Stimulated activated CD8-positive, alpha-beta memory T cell treated with anti-CD3 and anti-CD28 coated beads, Interleukin-12 subunit alpha, Interleukin-12 subunit beta, amount 100 ng/mL, for 1 hour (primary cell): Measurements from ENCODE around the gene CAV2.

Experiments
- DNase-seq: peaks from one replicate; pipeline ENCODE4 v3.0.0-alpha.2; 2020; ENCODE audit warnings: low read depth

Gene CAV2

DNA sequence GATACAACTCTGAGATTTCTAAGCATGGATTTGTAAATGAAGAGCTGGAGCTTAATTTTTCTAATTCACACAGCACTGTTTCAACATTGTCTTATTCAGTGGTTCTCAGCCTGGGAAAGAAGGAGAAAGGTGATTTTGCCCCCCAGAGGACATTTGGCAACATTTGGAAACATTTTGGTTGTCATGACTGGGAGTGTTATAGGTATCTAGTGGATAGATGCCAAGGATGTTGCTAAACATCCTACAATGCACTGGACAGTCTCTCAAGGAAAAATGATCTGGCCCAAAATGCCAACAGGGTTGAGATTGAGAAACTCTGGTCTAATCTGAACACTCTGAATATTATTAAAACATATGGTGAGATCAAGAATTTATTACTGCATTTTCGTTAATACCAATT, 3.8 kb upstream of the CAV2 start:
- DNase-seq: no peak

DNA sequence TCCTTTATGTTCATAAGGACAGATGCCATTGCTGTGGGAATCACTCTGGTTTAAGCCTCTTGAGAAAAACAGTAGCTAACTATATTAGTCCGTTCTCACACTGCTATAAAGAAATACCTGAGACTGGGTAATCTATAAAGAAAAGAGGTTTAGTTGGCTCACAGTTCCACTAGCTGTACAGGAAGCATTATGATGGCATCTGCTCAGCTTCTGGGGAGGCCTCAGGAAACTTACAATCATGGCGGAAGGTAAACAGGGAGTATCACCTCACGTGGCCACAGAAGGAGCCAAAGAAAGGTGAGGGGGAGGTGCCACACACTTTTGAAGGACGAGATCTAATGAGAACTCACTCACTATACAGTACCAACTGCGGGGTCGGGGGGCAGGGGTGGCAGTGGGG, 2.9 kb upstream of the CAV2 start:
- no peak for DNase-seq

DNA sequence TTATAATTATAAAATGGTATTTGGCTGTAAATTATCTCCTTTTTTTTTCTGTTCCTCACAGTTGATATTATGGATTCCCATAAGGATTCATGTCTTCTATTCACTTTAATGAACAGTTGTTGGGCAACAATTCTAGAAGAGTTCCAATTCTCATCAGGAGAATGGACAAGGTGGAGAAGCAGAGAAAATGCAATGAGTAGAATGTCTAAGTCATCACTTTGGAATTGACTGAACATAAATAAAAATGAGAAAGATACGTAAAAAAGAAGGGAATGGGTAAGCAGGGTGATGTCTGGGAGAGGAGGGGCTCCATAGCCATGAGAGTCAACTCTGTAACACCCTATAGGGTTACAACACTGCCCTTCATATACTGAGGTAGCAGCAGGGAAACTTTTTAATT, 1.8 kb upstream of the CAV2 start:
- DNase-seq: no peak

DNA sequence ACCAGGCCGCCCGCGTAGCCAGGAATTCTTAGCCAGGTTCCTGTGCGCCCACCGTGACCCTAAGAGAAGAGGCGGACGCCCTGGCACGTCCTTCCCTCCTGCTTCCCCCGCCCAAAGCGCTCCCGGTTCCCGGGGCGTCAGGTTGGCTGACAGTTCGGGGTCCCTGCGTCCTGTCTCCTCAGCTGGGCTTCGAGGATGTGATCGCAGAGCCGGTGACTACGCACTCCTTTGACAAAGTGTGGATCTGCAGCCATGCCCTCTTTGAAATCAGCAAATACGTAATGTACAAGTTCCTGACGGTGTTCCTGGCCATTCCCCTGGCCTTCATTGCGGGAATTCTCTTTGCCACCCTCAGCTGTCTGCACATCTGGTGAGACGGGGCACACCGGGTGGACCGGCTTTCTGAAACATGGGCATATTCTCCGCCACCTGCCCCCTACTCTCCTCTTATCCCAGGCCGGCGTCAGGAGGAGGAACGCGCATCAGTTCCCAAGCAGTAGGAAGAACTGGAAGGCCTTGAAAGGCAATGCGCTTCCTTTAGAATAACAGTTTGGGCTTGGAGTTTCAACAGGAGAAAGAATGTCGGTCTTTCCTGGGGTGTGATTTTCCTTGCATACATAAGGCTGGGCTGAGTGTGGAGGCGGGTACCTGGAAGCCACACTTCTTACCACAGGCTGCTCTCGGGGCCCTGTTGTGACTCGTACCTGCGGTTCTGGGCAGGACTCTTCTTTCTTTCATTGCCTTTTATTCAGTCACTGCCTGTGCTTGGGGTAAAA, 728 bp downstream of the CAV2 start:
- no peak for DNase-seq

DNA sequence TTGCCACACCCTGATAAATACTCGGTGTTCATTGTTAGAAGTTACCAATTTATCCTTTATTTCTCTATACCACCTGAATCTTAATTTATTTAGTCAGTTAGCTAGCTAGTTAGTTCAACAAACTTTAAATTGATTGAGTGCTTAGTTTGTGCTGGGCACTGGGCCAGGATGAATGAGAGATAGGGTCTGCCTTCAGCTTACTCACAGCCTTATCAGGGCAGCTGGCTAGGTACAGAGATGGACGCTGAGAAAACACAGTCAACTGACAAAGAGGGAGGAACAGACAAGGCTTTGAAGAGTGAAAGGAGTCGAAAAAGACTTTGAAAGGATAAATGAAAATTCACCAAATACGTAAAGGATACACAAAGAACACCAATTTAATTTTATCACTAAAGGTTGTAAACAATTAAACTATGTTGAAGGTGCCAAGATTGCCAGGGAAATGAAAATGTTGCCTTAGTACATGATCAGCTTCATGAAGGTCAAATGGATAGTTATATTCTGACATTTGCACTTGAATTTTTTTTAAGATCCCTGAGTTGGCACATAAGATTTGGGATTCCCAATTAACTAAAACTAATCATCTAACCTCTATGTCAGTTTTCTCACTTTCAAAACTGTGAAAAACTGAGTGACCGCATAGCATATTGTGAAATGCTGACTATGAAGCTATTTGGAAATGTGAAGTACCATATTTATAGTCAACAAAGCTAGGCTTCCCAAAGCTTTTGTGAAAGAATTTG, 2.1 kb downstream of the CAV2 start:
- DNase-seq: no peak

DNA sequence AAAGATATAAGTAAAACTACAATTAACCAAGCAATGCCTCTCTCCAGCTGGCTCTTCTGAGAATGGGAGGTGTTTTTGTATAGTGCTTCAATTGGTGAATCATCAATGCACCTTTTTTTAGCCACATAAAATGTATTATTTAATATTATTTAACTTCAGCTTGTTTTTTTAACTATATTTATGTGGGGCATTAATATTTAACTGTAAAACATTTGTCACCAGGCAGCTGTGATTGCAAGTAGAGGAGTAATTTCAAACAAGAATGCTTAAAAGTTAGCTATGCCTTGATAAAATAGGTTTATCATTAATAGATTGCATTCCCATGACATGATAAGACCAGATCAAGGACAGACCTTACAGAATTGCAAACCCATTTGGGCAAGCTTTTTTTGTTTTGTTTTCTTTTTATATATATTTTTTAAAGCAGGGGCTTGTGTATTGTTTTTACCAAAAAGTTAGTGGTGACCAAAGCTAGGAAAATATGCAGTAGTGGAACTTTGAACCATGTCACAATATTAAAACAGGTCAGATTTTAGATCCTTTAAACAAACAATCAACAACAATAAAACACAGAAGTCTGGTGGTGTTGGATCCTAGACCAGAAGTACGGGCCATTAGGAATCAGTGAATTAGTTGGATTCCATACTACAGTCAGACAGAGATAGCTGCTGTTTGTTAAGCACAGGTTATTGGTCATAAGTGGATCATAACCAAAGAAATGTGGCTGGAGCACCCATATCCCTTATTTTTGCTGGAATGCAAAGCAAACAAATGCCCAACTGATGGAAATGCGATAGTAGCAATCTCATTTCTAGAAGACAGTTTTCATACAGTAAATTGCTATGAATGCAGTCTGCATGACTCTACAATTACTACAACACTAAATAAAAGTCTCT, 2.9 kb downstream of the CAV2 start:
- no peak for DNase-seq

DNA sequence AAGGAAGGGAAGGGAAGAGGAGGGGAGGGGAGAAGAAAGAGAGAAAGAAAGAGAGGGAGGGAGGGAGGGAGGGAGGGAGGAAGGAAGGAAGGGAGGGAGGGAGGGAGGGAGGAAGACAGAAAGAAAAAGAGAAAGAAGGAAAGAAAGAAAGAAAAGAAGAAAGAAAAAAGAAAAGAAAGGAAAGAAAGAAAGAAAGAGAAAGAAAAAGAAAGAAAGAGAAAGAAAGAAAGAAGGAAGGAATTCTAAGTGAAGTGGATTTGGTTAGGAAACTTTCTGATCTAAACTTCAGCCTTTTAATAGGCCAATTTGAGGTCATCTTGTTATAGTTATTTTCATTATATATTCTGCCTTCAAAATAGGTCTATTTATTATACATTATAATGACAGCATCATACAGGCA, 4.3 kb downstream of the CAV2 start:
- DNase-seq: no peak

DNA sequence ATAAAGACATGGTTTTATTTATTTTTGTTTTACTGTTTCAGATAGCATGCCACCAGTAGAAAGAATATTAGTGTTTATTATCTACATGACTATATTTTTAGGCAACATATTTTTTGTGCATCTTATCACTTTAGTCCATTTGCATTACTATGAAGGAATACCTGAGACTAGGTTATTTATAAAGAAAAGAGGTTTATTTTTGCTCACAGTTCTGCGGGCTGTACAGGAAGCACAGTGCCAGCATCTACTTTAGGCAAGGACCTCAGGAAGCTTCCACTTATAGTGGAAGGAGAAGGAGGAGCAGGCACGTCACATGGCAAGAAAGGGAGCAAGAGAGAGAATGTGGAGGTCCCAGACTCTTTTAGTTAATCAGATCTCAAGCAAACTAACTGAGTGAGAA, 5.7 kb downstream of the CAV2 start:
- DNase-seq: no peak

DNA sequence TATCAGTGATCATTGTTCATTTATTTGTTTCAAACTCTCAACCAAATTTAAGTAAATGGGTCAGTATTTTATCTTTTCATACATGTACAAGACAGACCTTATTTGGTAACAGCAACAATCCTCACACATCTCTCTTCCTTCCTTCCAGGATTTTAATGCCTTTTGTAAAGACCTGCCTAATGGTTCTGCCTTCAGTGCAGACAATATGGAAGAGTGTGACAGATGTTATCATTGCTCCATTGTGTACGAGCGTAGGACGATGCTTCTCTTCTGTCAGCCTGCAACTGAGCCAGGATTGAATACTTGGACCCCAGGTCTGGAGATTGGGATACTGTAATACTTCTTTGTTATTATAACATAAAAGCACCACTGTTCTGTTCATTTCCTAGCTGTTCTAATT, 6.3 kb downstream of the CAV2 start:
- no peak for DNase-seq

DNA sequence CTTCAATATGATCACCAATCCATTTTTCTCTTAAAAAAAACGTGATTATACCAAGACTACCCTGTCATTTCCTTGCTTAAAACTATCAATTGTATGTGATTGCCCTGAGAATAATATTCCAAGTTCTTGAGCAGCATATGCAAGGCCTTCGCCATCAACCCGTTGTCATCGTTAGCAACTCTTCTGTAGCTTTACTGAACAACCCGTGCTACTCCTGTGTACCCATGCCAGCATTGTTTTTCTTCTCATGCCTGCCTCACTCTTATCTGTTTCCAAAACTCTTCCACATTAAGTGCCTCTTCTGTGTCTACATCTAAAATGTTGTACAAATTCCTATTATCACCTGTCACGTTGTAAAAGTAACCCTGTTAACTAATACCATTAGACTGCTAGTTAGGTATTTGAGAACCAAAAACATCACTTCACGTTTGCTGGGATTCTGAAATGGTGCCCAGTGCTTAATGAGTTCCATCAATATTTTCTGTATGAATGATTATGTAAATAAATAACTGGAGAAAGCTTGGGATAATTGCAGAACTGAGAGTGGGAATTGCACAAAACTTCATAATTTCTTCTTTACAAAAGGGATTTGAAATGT, 10.5 kb downstream of the CAV2 start:
- DNase-seq: no peak

DNA sequence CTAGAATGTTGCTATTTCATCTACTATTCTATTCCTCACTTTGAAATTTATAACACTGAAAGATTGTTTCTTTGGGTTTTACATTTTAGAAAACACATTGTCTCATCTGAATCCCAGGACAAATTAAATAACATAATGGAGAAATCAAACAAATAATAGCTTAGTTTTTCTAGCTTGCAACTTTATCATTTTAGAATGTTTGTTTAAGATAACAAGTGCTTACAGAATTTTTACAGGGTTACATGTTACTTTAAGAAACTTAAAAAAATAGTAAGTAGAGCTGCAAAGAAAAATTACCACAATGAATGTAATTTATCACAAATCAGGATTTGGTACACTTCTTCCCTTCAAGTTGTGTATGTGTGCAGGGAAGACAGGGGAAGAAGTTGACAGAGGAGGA, 11.3 kb downstream of the CAV2 start:
- no peak for DNase-seq

DNA sequence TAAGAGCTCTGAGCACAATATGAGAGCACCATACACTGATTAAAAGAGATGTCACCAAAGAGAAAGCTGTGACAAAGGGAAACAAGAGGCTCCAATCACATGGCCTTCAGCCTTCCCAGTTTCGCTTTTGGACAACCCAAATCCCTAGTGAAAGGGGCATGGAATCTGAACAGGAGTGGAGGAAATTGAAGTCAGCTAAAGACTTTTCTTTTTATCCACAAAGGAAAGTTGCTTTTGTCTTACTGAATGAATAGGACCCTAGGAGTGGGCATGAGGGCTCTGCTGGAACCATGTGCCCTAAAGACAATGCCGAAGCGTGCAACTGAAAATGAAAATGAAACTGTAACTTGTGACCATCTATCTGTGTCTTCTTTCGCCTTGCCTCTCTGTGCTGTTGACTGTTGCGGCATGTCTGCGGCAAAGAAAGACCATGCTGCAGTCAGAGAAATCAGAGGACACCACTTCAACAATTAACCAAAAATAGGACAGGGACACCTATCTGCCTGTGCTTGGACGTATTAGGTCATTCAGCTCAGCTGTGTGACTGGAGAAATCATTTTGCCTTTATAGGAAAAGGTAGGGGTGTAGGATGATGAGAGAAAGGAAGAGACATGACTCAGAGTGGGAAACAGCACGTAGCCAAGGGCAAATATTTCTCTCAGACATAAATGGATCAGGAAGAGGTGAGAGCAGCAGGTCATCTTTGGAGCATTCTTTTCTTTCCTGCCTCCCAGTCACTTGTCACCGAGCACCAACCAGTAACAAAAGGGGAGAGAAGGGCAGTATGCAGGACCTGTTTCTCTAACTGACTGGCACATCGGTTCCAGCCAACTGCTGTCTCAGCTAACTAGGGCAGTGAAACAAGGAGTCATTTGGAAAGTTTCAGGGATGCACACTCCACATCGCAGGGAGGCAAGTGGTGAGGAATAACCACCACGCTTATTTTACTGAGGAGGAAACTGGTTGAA, 12.3 kb downstream of the CAV2 start:
- DNase-seq: no peak

DNA sequence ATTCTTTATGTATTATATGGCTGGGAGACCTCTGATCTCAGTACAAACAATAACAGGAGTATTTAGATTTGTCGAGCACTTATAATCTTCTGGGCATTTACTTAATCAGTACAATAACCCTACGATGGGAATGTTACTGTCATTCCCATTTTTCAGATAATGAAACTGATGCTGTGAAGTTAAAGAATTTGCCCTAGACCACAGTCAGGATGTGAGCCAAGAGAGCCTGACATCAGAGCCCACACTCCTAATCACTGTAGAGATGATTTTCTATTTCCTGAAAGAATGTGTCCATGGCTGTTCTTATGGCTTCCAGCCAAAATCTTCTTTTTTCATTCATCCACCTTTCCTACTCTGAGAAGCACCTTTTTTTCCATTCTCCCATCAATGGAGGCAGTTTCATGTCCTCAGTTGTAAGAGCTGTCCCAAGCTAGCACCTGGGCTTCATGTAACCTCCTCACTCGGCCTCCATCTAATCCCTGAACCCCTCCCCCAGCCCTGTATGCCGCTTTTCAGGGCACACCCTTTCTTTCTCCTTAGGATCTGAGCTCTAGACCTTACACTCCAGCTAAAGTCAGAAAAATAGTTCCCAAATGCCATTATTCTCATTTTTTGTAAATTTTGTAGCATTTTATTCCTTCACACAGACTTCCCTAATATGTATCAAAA, 13.1 kb downstream of the CAV2 start:
- DNase-seq: no peak

DNA sequence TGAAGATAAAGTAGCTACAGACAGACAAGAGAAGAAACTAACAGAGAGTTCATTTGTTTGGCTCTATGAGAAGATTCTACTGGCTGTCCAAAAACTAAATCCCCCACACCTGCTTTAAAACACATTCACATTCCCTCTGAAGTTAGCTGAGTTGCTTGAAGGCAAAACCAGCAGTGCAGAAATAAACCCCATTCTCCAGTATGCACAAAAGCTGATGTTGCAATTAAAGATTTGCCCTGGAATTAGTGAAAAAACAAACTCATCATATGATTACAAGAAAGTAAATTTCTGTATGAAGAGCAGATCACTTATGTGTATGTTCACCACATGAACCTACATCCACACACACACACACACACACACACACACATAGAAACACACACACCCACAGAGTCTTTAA, 16.0 kb downstream of the CAV2 start:
- DNase-seq: no peak

DNA sequence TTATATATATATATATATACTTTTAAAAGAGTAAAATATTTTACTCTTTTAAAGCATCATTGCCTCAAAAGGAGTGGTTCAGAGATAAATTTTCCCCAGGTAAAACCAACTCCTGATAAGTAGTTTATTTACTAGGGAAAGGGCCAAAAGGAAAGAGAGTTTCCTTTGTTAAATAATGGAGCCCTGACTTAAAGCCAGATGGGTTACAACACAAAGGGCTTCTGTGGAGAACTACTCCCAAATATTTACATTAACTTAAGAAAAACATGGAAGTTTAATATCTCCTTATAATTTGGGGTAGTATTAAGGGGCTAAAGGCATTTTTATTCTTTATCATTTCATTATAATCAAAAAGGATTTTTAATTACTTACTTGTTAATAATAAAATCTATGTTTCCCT, 16.8 kb downstream of the CAV2 start:
- DNase-seq: no peak

DNA sequence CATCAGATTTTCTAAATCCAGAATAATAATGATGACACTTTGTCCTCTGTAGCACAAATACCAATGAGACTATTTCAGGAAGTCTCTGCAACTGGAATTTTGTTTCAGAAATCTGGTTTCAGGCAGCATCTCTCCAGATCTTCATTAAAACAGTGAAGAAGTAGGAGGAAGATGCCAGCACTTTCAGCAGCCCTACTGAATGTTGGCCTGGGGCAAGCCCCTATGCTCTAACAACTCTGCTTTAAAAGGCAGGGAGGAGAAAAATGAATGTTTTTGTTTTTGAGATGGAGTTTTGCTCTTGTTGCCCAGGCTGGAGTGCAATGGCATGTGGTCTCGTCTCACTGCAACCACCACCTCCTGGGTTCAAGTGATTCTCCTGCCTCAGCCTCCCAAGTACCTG, 18.1 kb downstream of the CAV2 start:
- no peak for DNase-seq

DNA sequence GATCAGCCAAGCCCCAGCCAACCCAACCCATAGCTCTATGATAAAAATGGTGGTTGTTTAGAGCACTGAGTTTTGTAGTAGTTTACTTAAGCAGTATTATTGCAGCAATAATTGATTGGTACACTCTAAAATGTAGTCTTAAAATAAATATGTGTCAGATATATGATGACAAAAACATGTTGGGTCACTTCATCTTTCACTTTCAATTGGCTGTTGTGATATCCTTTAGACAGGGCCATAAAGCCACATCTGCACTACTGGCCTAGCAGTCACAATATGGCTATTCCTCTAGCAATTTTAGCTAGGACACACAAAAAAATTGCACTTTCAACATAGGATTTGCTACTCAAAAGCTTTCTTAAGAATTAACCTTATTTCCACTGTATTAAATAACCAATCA, 19.4 kb downstream of the CAV2 start:
- DNase-seq: no peak

DNA sequence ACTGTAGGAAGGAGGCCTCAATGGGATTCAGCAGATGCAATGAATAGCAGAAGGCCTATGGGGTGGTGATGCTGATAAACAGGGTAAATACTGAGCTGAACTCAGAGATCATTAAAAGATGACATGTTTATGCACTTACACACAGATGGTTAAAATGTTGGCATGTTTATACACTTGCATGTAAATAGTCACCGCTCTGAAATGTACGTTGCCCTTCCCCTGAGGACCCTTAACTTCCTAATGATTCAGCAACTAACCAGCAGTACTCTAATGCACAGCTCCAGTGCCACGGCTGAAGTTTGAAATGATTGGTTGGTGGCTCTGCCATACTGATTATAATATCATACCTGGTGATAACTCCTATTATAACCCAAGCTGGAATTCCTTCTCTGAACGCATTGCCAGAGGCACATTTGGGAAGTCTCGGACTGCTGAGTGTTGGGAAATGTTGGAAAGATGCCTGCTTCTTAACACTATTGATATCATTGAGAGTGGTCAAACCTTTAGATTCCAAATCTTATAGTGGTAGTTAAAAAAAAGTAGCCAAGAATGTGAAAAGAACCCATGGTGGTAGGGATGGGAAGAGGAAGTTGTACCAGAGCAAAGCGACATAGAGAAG, 21.6 kb downstream of the CAV2 start:
- DNase-seq: no peak

DNA sequence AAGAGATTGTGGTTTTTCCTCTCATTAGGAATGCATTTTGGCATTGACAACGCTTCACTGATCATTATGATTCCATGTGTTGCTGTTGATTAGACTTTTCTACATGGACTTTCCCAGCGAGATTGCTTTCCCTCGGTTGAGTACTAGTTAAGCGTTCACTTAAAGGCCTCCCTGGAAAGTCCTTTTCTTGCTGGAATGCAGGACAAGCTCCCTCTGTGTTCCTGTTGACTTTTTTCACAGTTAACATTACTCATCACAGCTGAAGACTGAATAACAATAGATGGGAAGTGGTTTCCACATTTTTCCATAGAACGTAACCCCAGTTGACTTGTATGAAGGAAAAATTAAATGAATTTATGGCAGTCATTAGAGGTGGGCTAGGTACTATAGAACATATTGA, 22.7 kb downstream of the CAV2 start:
- no peak for DNase-seq

DNA sequence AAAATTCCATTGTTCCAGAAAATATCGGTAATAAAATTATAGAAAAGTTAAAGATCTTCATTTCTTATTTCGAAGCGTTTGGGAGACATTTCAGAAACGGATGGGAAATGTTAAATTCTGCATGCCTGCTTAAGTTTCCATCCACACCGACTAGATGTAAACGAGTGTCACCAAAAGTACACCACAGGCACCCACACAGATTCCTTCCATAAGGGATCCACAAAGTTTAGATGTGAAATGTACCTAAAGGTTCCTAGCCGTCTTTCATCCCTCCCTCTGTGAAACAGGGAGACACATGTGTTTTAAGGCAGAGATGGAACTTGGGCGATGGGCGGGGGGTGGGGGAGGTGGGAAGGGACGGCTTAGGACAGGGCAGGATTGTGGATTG, 24.7 kb downstream of the CAV2 start:
- no peak for DNase-seq
